ENCODE data around the gene CSNK2B. TPM values are rescaled to one million over a fixed set of nuclear protein-coding genes. Genes with fewer than 3 reads are reported as not detected.

CSNK2B gene
- total and polyA plus RNA-seq, 9 of the 15 experiments (the other 6 are each of a cell fraction or from before 2014, with no cell fraction given) = 120 to 1,126 (median 529) TPM

DNA sequence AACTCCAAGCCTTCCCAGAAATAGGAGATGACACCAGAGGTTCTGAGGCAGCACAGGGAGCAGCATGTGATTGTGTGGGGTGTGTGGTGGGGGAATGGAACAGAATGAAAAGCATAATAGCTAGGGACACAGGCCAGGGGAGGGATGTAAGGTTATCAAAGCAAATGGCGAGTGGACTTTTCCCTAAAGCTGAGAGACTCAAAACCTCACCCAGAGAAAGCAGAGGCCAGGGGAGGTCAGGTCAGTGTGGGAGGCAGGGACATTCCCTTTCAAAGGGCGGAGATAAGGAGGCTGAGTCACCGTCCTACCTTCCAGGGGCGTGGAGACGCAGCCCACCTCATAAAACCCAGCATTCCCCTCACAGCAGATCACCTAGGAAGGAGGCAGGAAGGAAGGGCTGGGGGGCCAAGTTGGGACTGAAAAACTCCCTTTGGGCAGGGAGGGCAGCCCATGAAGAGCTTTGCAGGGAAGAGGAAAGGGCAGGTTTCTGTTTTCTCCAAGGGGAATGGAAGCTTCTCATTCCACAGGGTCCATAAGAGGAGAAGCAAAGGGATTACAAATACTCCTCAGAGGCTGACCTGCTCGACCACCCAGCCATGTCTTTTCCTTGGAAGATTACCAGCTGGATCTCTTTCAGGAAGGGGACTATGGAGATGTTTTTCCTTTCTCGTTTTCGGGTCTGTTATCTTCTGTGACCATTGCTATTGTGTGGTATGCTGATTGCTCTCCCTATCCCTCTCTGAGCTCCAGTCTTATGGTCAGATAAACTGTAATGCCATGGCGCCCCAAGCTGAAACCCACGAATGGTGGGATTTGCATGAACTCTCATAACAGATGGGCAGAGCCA is 24.6 kb downstream of the CSNK2B start (continued):
- TF ChIP-seq, protein P1, sequence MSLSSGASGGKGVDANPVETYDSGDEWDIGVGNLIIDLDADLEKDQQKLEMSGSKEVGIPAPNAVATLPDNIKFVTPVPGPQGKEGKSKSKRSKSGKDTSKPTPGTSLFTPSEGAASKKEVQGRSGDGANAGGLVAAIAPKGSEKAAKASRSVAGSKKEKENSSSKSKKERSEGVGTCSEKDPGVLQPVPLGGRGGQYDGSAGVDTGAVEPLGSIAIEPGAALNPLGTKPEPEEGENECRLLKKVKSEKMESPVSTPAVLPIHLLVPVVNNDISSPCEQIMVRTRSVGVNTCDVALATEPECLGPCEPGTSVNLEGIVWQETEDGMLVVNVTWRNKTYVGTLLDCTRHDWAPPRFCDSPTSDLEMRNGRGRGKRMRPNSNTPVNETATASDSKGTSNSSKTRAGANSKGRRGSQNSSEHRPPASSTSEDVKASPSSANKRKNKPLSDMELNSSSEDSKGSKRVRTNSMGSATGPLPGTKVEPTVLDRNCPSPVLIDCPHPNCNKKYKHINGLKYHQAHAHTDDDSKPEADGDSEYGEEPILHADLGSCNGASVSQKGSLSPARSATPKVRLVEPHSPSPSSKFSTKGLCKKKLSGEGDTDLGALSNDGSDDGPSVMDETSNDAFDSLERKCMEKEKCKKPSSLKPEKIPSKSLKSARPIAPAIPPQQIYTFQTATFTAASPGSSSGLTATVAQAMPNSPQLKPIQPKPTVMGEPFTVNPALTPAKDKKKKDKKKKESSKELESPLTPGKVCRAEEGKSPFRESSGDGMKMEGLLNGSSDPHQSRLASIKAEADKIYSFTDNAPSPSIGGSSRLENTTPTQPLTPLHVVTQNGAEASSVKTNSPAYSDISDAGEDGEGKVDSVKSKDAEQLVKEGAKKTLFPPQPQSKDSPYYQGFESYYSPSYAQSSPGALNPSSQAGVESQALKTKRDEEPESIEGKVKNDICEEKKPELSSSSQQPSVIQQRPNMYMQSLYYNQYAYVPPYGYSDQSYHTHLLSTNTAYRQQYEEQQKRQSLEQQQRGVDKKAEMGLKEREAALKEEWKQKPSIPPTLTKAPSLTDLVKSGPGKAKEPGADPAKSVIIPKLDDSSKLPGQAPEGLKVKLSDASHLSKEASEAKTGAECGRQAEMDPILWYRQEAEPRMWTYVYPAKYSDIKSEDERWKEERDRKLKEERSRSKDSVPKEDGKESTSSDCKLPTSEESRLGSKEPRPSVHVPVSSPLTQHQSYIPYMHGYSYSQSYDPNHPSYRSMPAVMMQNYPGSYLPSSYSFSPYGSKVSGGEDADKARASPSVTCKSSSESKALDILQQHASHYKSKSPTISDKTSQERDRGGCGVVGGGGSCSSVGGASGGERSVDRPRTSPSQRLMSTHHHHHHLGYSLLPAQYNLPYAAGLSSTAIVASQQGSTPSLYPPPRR (CRISPR knock-in tag; IDR thresholded peaks at IDR 0.05; ENCODE audit: borderline replicate concordance) = 0 out of 2 replicates have a peak, but pooled peaks have one; percentile 75
- peak; percentile 30 to 96 for TF ChIP-seq RCOR1 (IDR thresholded peaks at IDR 0.05; ENCODE audit: borderline replicate concordance in 1 of 2, low read depth in 2 of 2, low read length in 2 of 2)
- TF ChIP-seq NONO (IDR thresholded peaks at IDR 0.05; ENCODE audit: low read depth in 2 of 2, low read length in 1 of 2) = no peak
- TF ChIP-seq, protein P2, sequence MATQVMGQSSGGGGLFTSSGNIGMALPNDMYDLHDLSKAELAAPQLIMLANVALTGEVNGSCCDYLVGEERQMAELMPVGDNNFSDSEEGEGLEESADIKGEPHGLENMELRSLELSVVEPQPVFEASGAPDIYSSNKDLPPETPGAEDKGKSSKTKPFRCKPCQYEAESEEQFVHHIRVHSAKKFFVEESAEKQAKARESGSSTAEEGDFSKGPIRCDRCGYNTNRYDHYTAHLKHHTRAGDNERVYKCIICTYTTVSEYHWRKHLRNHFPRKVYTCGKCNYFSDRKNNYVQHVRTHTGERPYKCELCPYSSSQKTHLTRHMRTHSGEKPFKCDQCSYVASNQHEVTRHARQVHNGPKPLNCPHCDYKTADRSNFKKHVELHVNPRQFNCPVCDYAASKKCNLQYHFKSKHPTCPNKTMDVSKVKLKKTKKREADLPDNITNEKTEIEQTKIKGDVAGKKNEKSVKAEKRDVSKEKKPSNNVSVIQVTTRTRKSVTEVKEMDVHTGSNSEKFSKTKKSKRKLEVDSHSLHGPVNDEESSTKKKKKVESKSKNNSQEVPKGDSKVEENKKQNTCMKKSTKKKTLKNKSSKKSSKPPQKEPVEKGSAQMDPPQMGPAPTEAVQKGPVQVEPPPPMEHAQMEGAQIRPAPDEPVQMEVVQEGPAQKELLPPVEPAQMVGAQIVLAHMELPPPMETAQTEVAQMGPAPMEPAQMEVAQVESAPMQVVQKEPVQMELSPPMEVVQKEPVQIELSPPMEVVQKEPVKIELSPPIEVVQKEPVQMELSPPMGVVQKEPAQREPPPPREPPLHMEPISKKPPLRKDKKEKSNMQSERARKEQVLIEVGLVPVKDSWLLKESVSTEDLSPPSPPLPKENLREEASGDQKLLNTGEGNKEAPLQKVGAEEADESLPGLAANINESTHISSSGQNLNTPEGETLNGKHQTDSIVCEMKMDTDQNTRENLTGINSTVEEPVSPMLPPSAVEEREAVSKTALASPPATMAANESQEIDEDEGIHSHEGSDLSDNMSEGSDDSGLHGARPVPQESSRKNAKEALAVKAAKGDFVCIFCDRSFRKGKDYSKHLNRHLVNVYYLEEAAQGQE (IDR thresholded peaks at IDR 0.05; ENCODE audit: borderline replicate concordance) = peak; percentile 59; the same call in 1 of the 2 replicates
- TF ChIP-seq, protein P2 (CRISPR knock-in tag; IDR thresholded peaks at IDR 0.05; ENCODE audit: low read depth) = 0 out of 2 replicates have a peak, but pooled peaks have one; percentile 8
- no peak for TF ChIP-seq SRSF9 (IDR thresholded peaks at IDR 0.05; ENCODE audit: borderline replicate concordance, low read depth, low read length)
- TF ChIP-seq TCFL5 (CRISPR knock-in tag; conservative IDR thresholded peaks at IDR 0.05) = no peak
- TF ChIP-seq TAF7 (tag; IDR thresholded peaks at IDR 0.05) = 0 out of 2 replicates have a peak, but pooled peaks have one; percentile 36
- TF ChIP-seq KDM4B (IDR thresholded peaks at IDR 0.05; ENCODE audit: borderline replicate concordance in 2 of 2, low read depth in 1 of 2) = peak in 1 of 2 experiments; percentile 54; a peak in 1 of 4 replicates
- no peak; the same call in 1 of the 2 replicates for TF ChIP-seq SREBF1 (IDR thresholded peaks at IDR 0.05; ENCODE audit: borderline replicate concordance, low read depth, low read length)
- peak; percentile 96 for TF ChIP-seq BCOR (IDR thresholded peaks at IDR 0.05)
